ENCODE measurements around the gene PPM1J. TPM values are rescaled to one million over a fixed set of nuclear protein-coding genes. Genes with fewer than 3 reads are reported as not detected.

PPM1J gene
- total and polyA plus RNA-seq, 2 of the 8 experiments (the other 6 are each of a cell fraction or from before 2014, with no cell fraction given) = 19.4 to 31.6 TPM

DNA sequence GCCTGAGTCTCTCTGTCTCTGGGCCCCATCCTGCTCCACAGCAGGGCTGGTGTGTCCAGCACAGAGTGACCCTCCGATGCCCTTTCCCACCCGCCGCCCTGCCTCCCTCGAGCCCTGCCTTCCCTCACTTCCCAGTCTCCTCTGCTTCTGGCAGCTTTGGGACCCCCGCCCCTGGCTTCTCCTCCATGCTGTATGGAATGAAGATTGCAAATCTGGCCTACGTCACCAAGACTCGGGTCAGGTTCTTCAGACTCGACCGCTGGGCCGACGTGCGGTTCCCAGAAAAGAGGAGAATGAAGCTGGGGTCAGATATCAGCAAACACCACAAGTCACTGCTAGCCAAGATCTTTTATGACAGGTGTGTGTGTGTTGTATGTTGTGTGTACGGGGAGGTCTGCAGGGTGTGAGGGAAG lies 26.3 kb downstream of the PPM1J start:
- CTCF ChIA-PET (ENCODE audit: partially characterized antibody) = interaction anchor here (0.9 to 3.0 kb wide), 4 partner anchors 11 to 19 kb away, joined by 3 to 10 read pairs (median 5); partner anchors contain the start of gene MOV10
- no peak for TF ChIP-seq RBBP5 (IDR thresholded peaks at IDR 0.05; ENCODE audit: borderline replicate concordance, low read depth, low read length)
- TF ChIP-seq NANOG (IDR thresholded peaks at IDR 0.05; ENCODE audit: insufficient read depth, low read depth, low read length, poor library complexity, severe bottlenecking) = no peak
- TF ChIP-seq TAF1 (IDR thresholded peaks at IDR 0.05; ENCODE audit: low read depth, low read length) = no peak
- no peak for TF ChIP-seq FOSL1 (IDR thresholded peaks at IDR 0.05; ENCODE audit: insufficient read depth, low read depth, low read length)
- no peak for TF ChIP-seq YY1 (IDR thresholded peaks at IDR 0.05; ENCODE audit: low read depth, low read length)
- TF ChIP-seq GABPA (IDR thresholded peaks at IDR 0.05; ENCODE audit: borderline replicate concordance, insufficient read depth, low read length) = no peak
- no peak for TF ChIP-seq SIRT6 (IDR thresholded peaks at IDR 0.05; ENCODE audit: low read length)
- TF ChIP-seq CREB1 (IDR thresholded peaks at IDR 0.05) = no peak
- TF ChIP-seq POU5F1 (IDR thresholded peaks at IDR 0.05; ENCODE audit: low read depth, low read length) = no peak
- no peak for TF ChIP-seq TAF7 (optimal IDR thresholded peaks at IDR 0.05; ENCODE audit: borderline replicate concordance, low read depth, low read length)
- TF ChIP-seq POLR2AphosphoS5 (IDR thresholded peaks at IDR 0.05; ENCODE audit: low read depth, low read length) = no peak
- no peak for TF ChIP-seq KDM4A (IDR thresholded peaks at IDR 0.05; ENCODE audit: low read depth, low read length, severe bottlenecking)
- TF ChIP-seq JUN (IDR thresholded peaks at IDR 0.05; ENCODE audit: low read depth, low read length) = no peak
- no peak for TF ChIP-seq EGR1 (IDR thresholded peaks at IDR 0.05; ENCODE audit: borderline replicate concordance, low read depth, low read length)
- TF ChIP-seq ZNF274 (IDR thresholded peaks at IDR 0.05; ENCODE audit: borderline replicate concordance, extremely low read depth, low read length) = no peak

More for the DNA sequence above, 26.3 kb downstream of the PPM1J start:
- Histone ChIP-seq H3K27ac (ENCODE audit: low read depth, low read length) (no peak overlapping the region), H2BK12ac (ENCODE audit: low read depth, low read length) (no peak overlapping the region), H2AK5ac (ENCODE audit: low read depth, low read length) (no peak overlapping the region), H4K5ac (ENCODE audit: insufficient read length, low read depth, low read length) (no peak overlapping the region), H3K4me1 (replicated peaks in 1 of 4; ENCODE audit: control insufficient read depth in 3 of 4, insufficient read depth in 4 of 4, low read length in 3 of 4) (peaks cover 0 to 2% (median 0%) of the 10 kb centered on the region in 4 experiments; a peak in 2 of 7 replicates), H4K91ac (replicated peaks; ENCODE audit: insufficient read length, low read length) (no peak overlapping the region), H3K56ac (replicated peaks; ENCODE audit: insufficient read length, low read depth, low read length) (no peak overlapping the region), H2AFZ (ENCODE audit: low read length) (no peak overlapping the region), H3K14ac (ENCODE audit: insufficient read length) (no peak overlapping the region), H3K79me1 (ENCODE audit: low read depth, low read length) (peaks cover 3% of the 10 kb centered on the region), H2BK5ac (ENCODE audit: low read depth, low read length) (no peak overlapping the region), H2BK15ac (ENCODE audit: low read length) (no peak overlapping the region), H3K9me3 (ENCODE audit: insufficient read depth in 2 of 2, low read depth in 1 of 2, low read length in 1 of 2) (no peaks in the 10 kb centered on the region), H3K18ac (ENCODE audit: extremely low read depth, low read length) (no peak overlapping the region), H2BK120ac (replicated peaks; ENCODE audit: low read depth, low read length) (no peak overlapping the region), H3K4me2 (ENCODE audit: insufficient read depth in 1 of 2, low read depth in 2 of 2, low read length in 2 of 2) (no peak overlapping the region), H3K27me3 (replicated peaks in 1 of 4; ENCODE audit: control insufficient read depth in 3 of 4, extremely low read depth in 1 of 4, insufficient read depth in 3 of 4, low read length in 3 of 4) (no peaks in the 10 kb centered on the region), H3K9ac (replicated peaks in 1 of 4; ENCODE audit: extremely low read depth in 1 of 4, low read depth in 3 of 4, low read length in 3 of 4) (no peak overlapping the region), H3K79me2 (ENCODE audit: control insufficient read depth in 1 of 2, insufficient read depth in 2 of 2, low read length in 2 of 2) (no peaks in the 10 kb centered on the region), H3K36me3 (ENCODE audit: control insufficient read depth in 2 of 4, insufficient read depth in 4 of 4, low read length in 3 of 4) (peaks cover 1 to 27% (median 15%) of the 10 kb centered on the region in 4 experiments), H2BK20ac (ENCODE audit: low read length) (no peak overlapping the region), H3K23me2 (ENCODE audit: low read depth, low read length) (no peaks in the 10 kb centered on the region), H3K23ac (ENCODE audit: insufficient read length) (no peak overlapping the region), H4K20me1 (replicated peaks in 1 of 2; ENCODE audit: control insufficient read depth in 1 of 2, insufficient read depth in 2 of 2, low read length in 2 of 2) (peaks cover 0 to 10% of the 10 kb centered on the region in 2 experiments), H3K4me3 (ENCODE audit: extremely low read depth in 1 of 4, insufficient read depth in 2 of 4, low read depth in 3 of 4, low read length in 4 of 4) (no peak overlapping the region), H3K4ac (replicated peaks; ENCODE audit: insufficient read length, low read depth, low read length) (no peak overlapping the region), H4K8ac (ENCODE audit: extremely low read depth, insufficient read depth, low read length) (no peak overlapping the region)
- POLR2A ChIA-PET (ENCODE audit: partially characterized antibody) = interaction anchor here (0.9 to 6.0 kb wide), 5 partner anchors 11 to 70 kb away, joined by 3 to 32 read pairs (median 10); partner anchors contain the start of genes CAPZA1, MOV10 and ST7L
- DNase-seq (ENCODE audit: low read depth in 1 of 2, low spot score in 2 of 2) (no peak), FAIRE-seq (no peak)
- 95% methylated on average over 13 of the region's 13 CpGs; no CpG with 5 or more reads in 1 of the 2 experiments for WGBS, 2 experiments (ENCODE audit: extremely low coverage in 1 of 2, insufficient coverage in 1 of 2, insufficient read length in 1 of 2, insufficient replicate concordance in 2 of 2, low coverage in 1 of 2, low lambda C conversion rate in 2 of 2, missing lambda C conversion rate in 1 of 2)

Data from H1 (cell line).